PC-9 (cell line): Measurements from ENCODE around the gene TAAR2.

Experiments used
- EZH2 ChIP-seq: fragments of 200-600 bp; sonication (generic); IDR thresholded peaks from 2 replicates; pipeline ENCODE4 v1.8.0; 2017; ENCODE audit warnings: antibody characterized with exemption, low read depth
- TF ChIP-seq, protein P1 (sequence below): fragments of 200-600 bp; sonication (generic); conservative IDR thresholded peaks from 2 replicates; pipeline ENCODE4 v1.6.1; 2017; ENCODE audit warnings: mixed run types, antibody characterized with exemption, mild to moderate bottlenecking, moderate library complexity

DNA sequence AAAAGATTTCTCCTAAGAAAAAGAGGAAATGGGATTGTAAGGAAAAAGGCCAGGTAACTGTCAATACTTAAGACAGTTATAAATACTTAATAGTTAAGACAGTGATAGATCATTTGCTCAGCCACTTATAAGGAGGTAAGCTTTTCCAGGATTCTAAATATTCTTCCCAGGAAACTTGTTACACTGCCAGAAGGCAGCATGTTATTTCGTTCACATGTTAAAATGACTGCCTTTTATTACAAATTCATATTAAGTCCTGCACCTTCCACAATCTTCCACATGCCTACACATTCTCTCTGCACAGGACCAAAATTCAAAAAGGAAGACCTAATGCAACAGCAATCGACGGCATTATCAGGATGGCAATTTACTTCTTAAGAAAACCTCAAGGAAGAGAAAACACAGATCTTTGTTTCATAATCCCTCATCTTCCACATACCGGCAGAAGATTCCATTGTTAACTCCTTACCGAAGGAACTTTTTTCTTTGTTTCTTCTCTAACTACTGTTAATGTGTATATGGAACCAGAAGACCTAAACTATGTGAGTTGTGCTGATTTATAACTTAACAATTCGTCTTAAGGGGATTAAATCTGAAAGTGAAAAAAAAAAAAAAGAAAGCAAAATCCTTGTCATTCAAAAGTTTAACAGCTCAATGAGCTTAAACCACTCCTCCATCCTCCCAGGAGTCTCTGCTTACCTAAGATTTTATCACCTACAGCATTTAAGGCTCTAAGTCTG, 799 bp downstream of the TAAR2 start:
- TF ChIP-seq, protein P1, sequence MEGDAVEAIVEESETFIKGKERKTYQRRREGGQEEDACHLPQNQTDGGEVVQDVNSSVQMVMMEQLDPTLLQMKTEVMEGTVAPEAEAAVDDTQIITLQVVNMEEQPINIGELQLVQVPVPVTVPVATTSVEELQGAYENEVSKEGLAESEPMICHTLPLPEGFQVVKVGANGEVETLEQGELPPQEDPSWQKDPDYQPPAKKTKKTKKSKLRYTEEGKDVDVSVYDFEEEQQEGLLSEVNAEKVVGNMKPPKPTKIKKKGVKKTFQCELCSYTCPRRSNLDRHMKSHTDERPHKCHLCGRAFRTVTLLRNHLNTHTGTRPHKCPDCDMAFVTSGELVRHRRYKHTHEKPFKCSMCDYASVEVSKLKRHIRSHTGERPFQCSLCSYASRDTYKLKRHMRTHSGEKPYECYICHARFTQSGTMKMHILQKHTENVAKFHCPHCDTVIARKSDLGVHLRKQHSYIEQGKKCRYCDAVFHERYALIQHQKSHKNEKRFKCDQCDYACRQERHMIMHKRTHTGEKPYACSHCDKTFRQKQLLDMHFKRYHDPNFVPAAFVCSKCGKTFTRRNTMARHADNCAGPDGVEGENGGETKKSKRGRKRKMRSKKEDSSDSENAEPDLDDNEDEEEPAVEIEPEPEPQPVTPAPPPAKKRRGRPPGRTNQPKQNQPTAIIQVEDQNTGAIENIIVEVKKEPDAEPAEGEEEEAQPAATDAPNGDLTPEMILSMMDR = no peak
- TF ChIP-seq EZH2 = no peak
